Embryonic facial prominence (tissue), 1 donor: ENCODE data around the gene GPR15.

ENCODE experiments used
- DNase-seq: peaks from one replicate; pipeline ENCODE4 v3.0.0-alpha.2; 2016; ENCODE audit errors: extremely low spot score

GPR15 gene

DNA sequence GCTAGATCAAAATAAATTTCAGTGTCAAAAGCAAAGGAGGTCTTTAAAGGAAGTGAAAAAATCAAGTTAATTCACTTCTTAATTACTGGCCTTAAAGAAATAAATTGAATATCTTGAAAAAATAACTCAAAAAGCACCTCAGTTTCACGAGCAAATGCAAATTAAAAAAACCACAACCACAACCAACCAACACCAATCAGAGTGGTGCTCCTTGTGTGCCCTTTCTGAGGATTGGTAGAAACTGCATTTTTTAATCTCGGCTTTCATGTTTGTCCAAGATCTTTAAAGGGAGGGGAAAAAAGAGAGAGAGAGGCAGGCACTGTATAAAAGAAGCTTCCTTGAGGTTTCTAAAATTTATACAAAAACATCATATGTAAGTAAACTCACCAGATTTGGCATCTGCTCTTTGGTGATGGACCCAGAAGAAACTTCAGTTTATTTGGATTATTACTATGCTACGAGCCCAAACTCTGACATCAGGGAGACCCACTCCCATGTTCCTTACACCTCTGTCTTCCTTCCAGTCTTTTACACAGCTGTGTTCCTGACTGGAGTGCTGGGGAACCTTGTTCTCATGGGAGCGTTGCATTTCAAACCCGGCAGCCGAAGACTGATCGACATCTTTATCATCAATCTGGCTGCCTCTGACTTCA lies at the start of gene GPR15:
Gene GPR15, plus strand, starts transcription at position 357 of the 653 bp plus-strand sequence. Its CDS starts 56 bp downstream, at position 413.
- DNase-seq = no peak

- DNase-seq = no peak
Observed at GRCh38 chr3:98482717-98483482, 48.9 kb upstream of the GPR15 start.

DNA sequence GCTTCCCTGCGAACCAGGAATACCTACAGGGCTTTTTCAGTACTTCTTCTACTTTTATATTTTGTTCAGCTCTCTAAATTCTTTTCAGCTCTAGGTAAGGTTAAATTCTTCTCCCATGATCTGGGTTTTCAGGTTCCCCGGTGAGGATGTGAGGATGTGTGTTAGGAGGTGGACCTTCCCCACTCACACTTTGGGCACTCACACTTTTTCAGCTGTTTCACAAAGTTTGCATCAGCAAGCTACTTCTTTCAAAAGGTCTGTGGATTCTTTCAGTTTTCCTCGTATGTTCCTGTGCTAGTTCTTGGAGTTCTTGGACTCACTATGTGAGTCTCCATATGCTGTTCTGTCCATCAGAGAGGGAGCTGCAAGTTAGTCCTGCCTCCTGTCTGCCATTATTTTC lies 48.2 kb upstream of the GPR15 start:
- DNase-seq = no peak

GRCh38 chr3:98497381-98497780 lies 34.4 kb upstream of the GPR15 start, which contains the start of gene OR5K2:
Gene OR5K2, plus strand, starts transcription at chr3:98497681. Its CDS starts 0 bp downstream, at chr3:98497681.
- no peak for DNase-seq

- DNase-seq = no peak
Observed at GRCh38 chr3:98500019-98500418, 31.8 kb upstream of the GPR15 start.

GRCh38 chr3:98501270-98501669 lies 30.5 kb upstream of the GPR15 start:
- DNase-seq = no peak

DNA sequence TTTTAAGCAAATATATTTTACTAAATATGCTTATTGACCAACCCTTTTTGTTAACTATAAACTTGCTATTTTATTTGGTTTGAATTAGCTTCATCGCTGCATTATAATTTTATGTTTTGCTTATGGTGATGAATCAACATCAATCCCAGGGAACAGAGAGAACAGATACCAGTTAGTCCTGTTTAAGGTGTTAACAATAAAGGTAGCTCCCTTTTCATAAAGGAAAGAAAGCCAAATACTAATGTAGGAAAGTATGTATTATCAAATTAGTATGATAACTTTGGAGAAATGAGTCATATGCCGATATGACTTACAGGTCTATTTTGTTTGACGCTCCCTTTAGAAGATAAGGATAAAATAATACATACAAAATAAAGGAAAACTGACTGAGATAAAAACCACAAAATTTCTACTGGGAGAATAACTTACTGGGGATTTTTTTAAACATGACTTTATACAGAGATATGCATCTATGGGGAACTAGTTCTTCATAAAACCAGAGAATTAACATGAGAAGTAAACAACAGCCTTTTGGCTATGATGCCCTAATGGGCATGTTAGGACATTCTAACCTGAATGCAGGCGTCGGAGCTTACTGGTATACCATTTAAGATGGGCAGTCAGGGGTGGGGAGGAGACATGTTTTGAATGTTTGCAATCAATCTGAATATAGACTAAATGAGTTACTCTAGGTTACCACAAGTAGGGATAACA lies 29.8 kb upstream of the GPR15 start:
- DNase-seq = no peak

- DNase-seq = no peak
Observed at GRCh38 chr3:98504539-98504938, 27.2 kb upstream of the GPR15 start.

GRCh38 chr3:98508582-98508981 lies 23.2 kb upstream of the GPR15 start:
- DNase-seq = no peak

DNA sequence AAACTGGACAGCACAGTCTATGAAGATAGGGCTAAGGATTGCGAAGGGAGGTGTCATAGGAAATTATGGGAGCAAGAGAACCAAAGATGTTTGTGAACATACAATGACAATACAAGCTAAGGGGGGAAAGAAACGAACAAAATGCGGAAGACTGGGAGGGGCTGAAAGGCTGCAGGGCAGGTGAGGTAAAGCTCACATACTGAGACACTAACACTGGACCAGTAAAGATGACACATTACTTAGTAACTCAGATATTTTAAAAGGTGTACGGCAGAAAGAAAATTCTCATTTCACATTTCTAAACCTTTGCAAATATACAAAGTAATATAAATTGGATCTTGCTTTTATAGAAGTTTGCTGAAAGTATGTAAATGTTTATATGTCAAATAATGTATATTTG lies 19.2 kb upstream of the GPR15 start:
- no peak for DNase-seq

DNA sequence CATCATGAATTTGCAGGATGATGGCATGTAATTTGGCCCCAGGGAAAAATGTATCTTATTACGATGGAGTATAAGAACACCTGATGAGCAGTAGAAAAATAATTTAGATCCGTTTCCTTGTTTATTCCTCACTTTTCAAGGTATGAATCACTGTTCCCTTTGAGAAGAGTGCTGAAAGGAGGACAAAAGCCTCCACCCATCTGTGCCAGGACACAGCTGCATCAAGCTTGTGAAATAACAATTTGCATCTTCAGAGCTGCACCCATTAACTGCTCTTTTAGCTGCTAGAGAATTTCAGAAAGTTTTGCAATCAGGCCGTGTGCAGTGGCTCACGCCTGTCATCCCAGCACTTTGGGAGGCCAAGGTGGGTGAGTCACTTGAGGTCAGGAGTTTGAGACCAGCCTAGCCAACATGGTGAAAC lies 18.7 kb upstream of the GPR15 start:
- DNase-seq = no peak

GRCh38 chr3:98513736-98514135 lies 18.0 kb upstream of the GPR15 start:
- no peak for DNase-seq

DNA sequence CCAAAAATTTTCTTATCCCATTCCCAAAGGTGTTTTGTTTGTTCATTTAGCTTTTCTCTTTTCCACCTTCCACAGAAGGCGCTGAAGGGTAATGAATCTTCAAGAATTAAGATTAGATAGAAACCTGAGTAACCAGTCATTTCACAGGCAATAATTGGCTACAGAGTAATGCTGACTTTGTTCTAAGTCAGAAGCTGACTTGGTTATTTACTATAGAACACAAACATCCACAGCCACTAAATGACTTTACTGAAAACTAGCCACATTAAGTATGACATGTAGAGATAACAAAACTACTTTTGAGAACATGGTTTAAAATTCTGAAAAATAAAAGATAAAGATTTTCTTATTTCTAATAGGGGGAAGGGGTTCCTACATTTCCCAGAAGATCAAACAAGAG lies 16.8 kb upstream of the GPR15 start:
- DNase-seq = no peak

DNA sequence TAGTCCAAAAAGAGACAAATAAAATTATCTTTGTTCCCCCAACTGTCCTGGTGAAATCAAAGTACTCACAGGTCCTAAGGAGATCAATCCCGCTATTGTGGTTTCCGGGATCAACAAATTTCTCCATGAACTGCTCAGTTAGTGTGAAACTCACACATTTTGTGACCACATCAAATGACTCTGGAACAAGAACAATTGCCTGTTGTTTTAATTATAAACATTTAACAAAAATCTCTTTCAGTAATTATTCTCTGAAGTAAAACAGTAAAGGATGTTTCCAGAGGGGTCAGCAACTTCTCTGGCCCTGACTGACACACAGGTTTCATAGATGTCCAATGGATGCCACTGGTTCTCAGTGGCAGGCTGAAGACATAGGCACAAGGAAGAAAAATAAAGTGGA lies 13.0 kb upstream of the GPR15 start:
- DNase-seq = no peak

GRCh38 chr3:98519351-98519750 lies 12.4 kb upstream of the GPR15 start:
- no peak for DNase-seq

DNA sequence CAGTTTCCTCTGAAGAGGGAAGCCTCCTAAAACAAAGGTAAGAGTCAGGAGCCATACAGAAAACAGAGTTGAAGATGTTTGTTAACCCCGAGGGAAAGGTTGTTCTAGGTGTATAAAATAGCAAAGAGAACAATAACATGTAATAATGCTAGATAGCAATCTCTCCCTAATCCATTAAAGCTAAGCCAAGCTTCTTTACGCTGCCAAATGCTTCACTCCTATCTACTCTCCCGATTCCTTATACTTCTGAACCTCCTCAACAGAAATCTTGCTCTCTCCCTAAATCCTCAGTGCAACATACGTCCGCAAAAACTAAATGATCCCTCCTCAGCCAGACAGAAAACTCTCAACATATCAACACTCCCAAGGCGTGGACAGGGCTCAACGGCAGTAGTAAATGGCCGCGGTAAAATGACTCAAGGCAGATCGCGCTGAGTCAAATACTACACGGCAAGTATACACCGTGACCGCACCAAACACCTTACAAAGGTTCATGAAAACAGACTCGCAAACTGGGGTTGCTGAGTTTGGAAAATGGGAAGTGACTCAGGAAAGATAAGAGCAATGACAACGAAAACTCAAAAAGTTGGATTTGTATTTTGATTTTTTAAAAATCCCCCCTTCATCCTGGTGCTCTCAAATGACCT lies 9.8 kb upstream of the GPR15 start:
- peak; percentile 25 for DNase-seq

GRCh38 chr3:98522544-98523281 lies 9.1 kb upstream of the GPR15 start, which contains the start of gene CLDND1:
Gene CLDND1, minus strand, starts transcription at chr3:98522902. Its CDS starts 1,478 bp downstream, at chr3:98521424.
- DNase-seq = peak; percentile 90

DNA sequence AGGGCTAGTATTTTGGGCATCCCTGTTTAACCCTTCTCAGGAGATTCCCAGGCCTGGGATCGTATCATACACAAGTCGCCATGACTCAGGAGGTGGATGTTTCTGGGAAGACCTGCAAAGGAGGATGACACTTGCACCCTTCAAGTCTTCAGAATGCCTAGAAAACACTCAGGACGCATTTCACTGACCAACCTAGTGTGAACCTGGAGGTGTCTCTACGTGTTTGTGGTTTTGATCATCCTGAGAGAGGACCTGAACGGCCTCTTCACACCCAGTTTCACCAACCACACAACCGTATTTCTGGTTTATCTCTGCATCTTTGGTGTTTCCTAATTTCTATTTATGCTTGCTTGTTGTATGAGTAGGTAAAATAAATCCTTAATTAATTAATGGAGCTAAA lies 6.3 kb upstream of the GPR15 start:
- DNase-seq = no peak

DNA sequence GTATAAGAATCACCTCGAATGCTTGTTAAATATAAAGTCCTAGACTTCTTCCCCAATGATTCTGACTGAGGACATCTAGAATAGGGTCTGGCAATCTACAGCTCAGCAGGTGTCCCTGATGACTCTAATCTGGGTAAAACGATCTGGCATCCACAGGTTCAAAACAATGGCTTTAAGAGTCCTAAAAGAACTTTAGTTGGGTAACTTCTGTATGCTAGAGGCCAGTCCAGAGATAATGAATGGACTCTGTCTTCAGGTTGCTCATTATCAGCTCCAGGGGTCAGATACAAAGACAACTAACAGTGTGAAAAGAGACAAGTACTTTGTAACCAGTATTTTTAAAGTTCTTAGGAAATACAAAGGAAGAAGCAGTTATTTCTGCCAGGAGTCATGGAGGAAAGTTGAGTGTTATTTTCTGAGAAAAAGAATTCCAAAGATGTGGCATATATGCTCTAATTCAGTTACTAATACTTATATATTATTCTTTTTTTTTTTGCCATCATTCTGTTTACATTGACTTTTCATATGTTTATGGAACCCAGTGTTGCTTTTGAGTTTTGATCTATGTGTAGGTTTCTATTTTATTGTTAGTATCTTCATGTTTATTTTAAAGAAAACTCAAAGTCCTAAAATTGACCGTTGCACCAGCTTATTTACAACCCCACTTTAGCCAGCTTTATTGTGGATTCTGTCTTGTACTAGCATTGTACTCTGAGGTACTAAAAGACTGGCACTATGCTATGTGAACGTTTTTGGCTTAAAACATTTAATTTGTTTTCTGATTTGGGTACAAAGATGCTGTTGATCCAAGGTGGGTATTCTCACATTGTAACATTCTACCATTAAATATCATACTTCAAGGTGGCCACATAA lies 3.1 kb upstream of the GPR15 start:
- no peak for DNase-seq

DNA sequence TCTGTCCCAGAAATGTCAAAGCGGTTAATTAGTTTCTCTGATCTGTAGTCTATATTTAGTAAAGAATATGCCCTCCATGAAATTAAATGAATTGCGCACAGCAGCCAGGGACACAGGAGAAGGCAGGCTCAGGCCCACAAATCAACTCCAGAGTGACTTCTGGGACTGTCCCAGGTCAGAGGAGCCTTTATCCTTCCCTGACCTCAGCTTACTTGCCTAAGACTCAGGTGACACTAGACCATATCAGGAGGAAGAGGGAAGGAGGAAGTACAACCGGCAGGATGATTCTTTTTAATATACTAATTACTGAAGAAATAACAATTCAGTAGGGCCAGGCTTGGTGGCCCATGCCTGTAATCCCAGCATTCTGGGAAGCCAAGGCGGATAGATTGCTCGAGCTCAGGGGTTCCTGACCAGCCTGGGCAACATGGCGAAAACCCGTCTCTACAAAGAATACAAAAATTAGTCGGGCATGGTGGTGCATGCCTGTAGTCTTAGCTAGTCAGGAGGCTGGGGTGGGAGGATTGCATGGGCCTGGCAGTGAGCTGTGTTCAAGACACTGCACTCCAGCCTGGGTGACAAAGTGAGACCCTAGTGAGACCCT lies 1.8 kb upstream of the GPR15 start:
- DNase-seq = no peak
